Naive thymus-derived CD4-positive, alpha-beta T cell (primary cell): Measurements from ENCODE around the gene ALDH1A2. TPM values are rescaled to one million over a fixed set of nuclear protein-coding genes. Genes with fewer than 3 reads are reported as not detected.

ENCODE experiments used
- ATAC-seq: fragments of 150-1000 bp; cut with Tn5 transposase; 2 replicates; pipeline ENCODE4 v1.10.0; 2021; ENCODE audit warnings: mild to moderate bottlenecking, moderate library complexity
- CTCF ChIA-PET: fragments of 350-600 bp; sonication (Branson Sonifier 250); formaldehyde crosslinking; loops from one replicate; lab custom pipeline; 2021; ENCODE audit warnings: antibody characterized with exemption; lab: Charles Lee
- POLR2A ChIA-PET: fragments of 350-600 bp; sonication (Branson Sonifier 250); formaldehyde crosslinking; loops from one replicate; lab custom pipeline; 2021; ENCODE audit warnings: antibody characterized with exemption, inconsistent platforms; lab: Charles Lee
- DNase-seq, 9 donors: peaks; one replicate each; pipeline versions ENCODE4 v3.0.0 to v3.0.0-alpha.2; 2020 to 2022; ENCODE audit warnings: mixed read lengths in 1 of 9
- H3K27ac ChIP-seq: one replicate; pipeline ENCODE4 v1.7.0; 2013; ENCODE audit warnings: mild to moderate bottlenecking, low read depth, low read length, moderate library complexity
- H3K27me3 ChIP-seq, 2 donors: one replicate each; pipeline ENCODE4 v1.7.0; 2013; ENCODE audit warnings: low read length in 2 of 2, mild to moderate bottlenecking in 2 of 2, moderate library complexity in 2 of 2; ENCODE audit not compliant: control insufficient read depth in 2 of 2, insufficient read depth in 2 of 2
- H3K36me3 ChIP-seq, 3 experiments: 1 replicate in 2 of 3; 2 replicates in 1 of 3; pipeline ENCODE4 v1.7.0; 2013; ENCODE audit warnings: low read length in 3 of 3, mild to moderate bottlenecking in 3 of 3, moderate library complexity in 1 of 3; ENCODE audit not compliant: insufficient read depth in 3 of 3, control insufficient read depth in 2 of 3
- H3K4me1 ChIP-seq, 2 donors: one replicate each; pipeline ENCODE4 v1.7.0; 2013; ENCODE audit warnings: low read length in 2 of 2, mild to moderate bottlenecking in 2 of 2, moderate library complexity in 1 of 2; ENCODE audit not compliant: control insufficient read depth in 2 of 2, insufficient read depth in 2 of 2
- H3K4me3 ChIP-seq: 2 replicates; pipeline ENCODE4 v1.7.0; 2013; ENCODE audit warnings: mild to moderate bottlenecking, low read length
- H3K9me3 ChIP-seq, 3 experiments: 1 replicate in 2 of 3; 2 replicates in 1 of 3; pipeline ENCODE4 v1.7.0; 2013; ENCODE audit warnings: low read length in 3 of 3; ENCODE audit not compliant: control insufficient read depth in 2 of 3
- H3K27ac Mint-ChIP-seq, 9 donors: one replicate each; pipeline ENCODE4 v1.8.0; 2020 to 2022; ENCODE audit warnings: mixed read lengths in 9 of 9, mild to moderate bottlenecking in 8 of 9, moderate library complexity in 5 of 9, inconsistent platforms in 2 of 9
- H3K27me3 Mint-ChIP-seq, 5 donors: one replicate each; pipeline ENCODE4 v1.8.0; 2021 to 2022; ENCODE audit warnings: mixed read lengths in 5 of 5, mild to moderate bottlenecking in 1 of 5
- H3K36me3 Mint-ChIP-seq, 5 donors: one replicate each; pipeline ENCODE4 v1.8.0; 2020 to 2022; ENCODE audit warnings: mixed read lengths in 5 of 5, mild to moderate bottlenecking in 3 of 5, inconsistent platforms in 1 of 5
- H3K4me1 Mint-ChIP-seq, 7 donors: one replicate each; pipeline ENCODE4 v1.8.0; 2020 to 2022; ENCODE audit warnings: mixed read lengths in 7 of 7, mild to moderate bottlenecking in 3 of 7, inconsistent platforms in 1 of 7
- H3K4me3 Mint-ChIP-seq, 10 donors: one replicate each; pipeline ENCODE4 v1.8.0; 2020 to 2022; ENCODE audit warnings: mild to moderate bottlenecking in 10 of 10, mixed read lengths in 10 of 10, moderate library complexity in 6 of 10, inconsistent platforms in 2 of 10
- H3K9me3 Mint-ChIP-seq, 11 donors: one replicate each; pipeline ENCODE4 v1.8.0; 2020 to 2022; ENCODE audit warnings: mixed read lengths in 11 of 11, mild to moderate bottlenecking in 4 of 11, inconsistent platforms in 1 of 11, moderate library complexity in 1 of 11
- intact Hi-C, 2 donors: fragments of 100-400 bp; cut with micrococcal nuclease; formaldehyde crosslinking; loops; one replicate each; pipeline ENCODE4 v1.15.1; 2023
- polyA plus RNA-seq, 2 donors: library from polyadenylated mRNA; unstranded; fragments of 300-500 nt; fragmentation: Illumina TruSeq; gene quantifications; one replicate each; pipeline ENCODE4 v1.2.3, GENCODE V29; 2021
- total RNA-seq, 6 experiments: library from RNA in 5 of 6; stranded (reverse) in 5 of 6; gene quantifications; 1 replicate in 5 of 6; 2 replicates in 1 of 6; pipeline ENCODE4 v1.2.3 and lab custom pipeline; 2021 to 2026

The ALDH1A2 gene
- total and polyA plus RNA-seq, 7 experiments from 2014 or later: 1.7 TPM; not detected in 6

- no peak overlapping the region for H3K27ac ChIP-seq
- ATAC-seq (no peak), DNase-seq (no peak)
- no peaks in the 10 kb centered on the region for H3K36me3 Mint-ChIP-seq
- no peak overlapping the region for H3K4me3 ChIP-seq
- H3K9me3 Mint-ChIP-seq: peaks cover 0 to 6% (median 0%) of the 10 kb centered on the region in 11 donors
- POLR2A ChIA-PET: no interaction called here
- H3K27me3 ChIP-seq: peaks cover 0 to 5% of the 10 kb centered on the region in 2 donors
- no peaks in the 10 kb centered on the region for H3K4me1 Mint-ChIP-seq
- no peaks in the 10 kb centered on the region for H3K4me1 ChIP-seq
- peaks cover 28 to 54% (median 39%) of the 10 kb centered on the region in 5 donors for H3K27me3 Mint-ChIP-seq
- intact Hi-C loops: no loop called here
- H3K27ac Mint-ChIP-seq: no peak overlapping the region
- CTCF ChIA-PET: no interaction called here
- H3K4me3 Mint-ChIP-seq: no peak overlapping the region
- no peaks in the 10 kb centered on the region for H3K36me3 ChIP-seq
- no peaks in the 10 kb centered on the region for H3K9me3 ChIP-seq
These were observed 133.9 kb downstream of the ALDH1A2 start for GRCh38 chr15:57931570-57931969.

DNA sequence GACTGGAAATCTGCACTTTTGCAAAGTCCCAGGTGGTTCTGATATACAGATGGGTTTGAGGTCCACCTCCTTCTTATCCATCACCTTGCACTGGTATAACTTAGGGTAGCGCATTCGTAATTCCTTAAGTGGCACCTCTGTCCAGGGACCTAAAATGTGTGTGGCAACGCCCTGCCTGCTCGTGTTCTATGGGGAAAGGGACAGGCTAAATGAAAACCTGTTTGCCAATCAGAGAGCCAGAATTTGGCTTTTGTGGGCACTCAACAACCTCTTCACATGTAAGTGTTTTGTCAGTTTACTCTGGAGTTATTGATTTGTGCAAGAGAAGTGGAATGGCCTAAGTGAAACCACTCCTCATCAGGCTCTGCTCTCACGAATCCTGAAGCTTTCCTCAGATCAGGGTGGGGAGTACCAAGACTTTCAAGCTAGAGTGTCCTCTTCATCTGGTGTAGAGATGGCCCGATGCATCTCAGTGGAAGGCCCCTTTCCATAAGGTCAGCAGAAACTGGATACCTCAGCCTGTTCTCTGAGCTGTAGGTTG is 138.3 kb downstream of the ALDH1A2 start:
- POLR2A ChIA-PET: no interaction called here
- H3K27ac ChIP-seq: no peak overlapping the region
- no peak for ATAC-seq
- H3K36me3 ChIP-seq: no peaks in the 10 kb centered on the region
- intact Hi-C loops: no loop called here
- Mint-ChIP-seq H3K4me1 (no peaks in the 10 kb centered on the region), H3K27me3 (peaks cover 16 to 42% (median 27%) of the 10 kb centered on the region in 5 donors), H3K36me3 (no peaks in the 10 kb centered on the region), H3K27ac (no peak overlapping the region), H3K4me3 (no peak overlapping the region), H3K9me3 (peaks cover 0 to 6% (median 0%) of the 10 kb centered on the region in 11 donors)
- CTCF ChIA-PET: no interaction called here
- H3K4me3 ChIP-seq: no peak overlapping the region
- H3K27me3 ChIP-seq: peaks cover 0 to 5% of the 10 kb centered on the region in 2 donors
- no peak for DNase-seq
- H3K4me1 ChIP-seq: no peaks in the 10 kb centered on the region
- no peaks in the 10 kb centered on the region for H3K9me3 ChIP-seq

- no peak overlapping the region for H3K4me3 Mint-ChIP-seq
- H3K36me3 Mint-ChIP-seq: no peaks in the 10 kb centered on the region
- H3K27ac ChIP-seq: no peak overlapping the region
- intact Hi-C loops: no loop called here
- H3K36me3 ChIP-seq: no peaks in the 10 kb centered on the region
- peaks cover 10 to 37% (median 19%) of the 10 kb centered on the region in 5 donors for H3K27me3 Mint-ChIP-seq
- no peak overlapping the region for H3K4me3 ChIP-seq
- H3K4me1 Mint-ChIP-seq: no peaks in the 10 kb centered on the region
- POLR2A ChIA-PET: no interaction called here
- CTCF ChIA-PET: no interaction called here
- no peaks in the 10 kb centered on the region for H3K4me1 ChIP-seq
- H3K9me3 ChIP-seq: no peaks in the 10 kb centered on the region
- H3K27ac Mint-ChIP-seq: no peak overlapping the region
- ATAC-seq (no peak), DNase-seq (no peak)
- H3K27me3 ChIP-seq: no peaks in the 10 kb centered on the region
- H3K9me3 Mint-ChIP-seq: peaks cover 0 to 6% (median 0%) of the 10 kb centered on the region in 11 donors
These were observed 139.9 kb downstream of the ALDH1A2 start for GRCh38 chr15:57925650-57926049.

GRCh38 chr15:57924598-57924997 is 140.9 kb downstream of the ALDH1A2 start:
- Mint-ChIP-seq H3K27ac (no peak overlapping the region), H3K4me1 (no peaks in the 10 kb centered on the region), H3K4me3 (no peak overlapping the region), H3K36me3 (no peaks in the 10 kb centered on the region), H3K9me3 (peaks cover 0 to 6% (median 0%) of the 10 kb centered on the region in 11 donors), H3K27me3 (peaks cover 10 to 40% (median 18%) of the 10 kb centered on the region in 5 donors)
- Histone ChIP-seq H3K9me3 (no peaks in the 10 kb centered on the region), H3K4me1 (no peaks in the 10 kb centered on the region), H3K36me3 (no peaks in the 10 kb centered on the region), H3K27ac (no peak overlapping the region), H3K27me3 (no peaks in the 10 kb centered on the region), H3K4me3 (no peak overlapping the region)
- intact Hi-C loops: no loop called here
- POLR2A ChIA-PET: no interaction called here
- ATAC-seq (no peak), DNase-seq (no peak)
- CTCF ChIA-PET: no interaction called here

DNA sequence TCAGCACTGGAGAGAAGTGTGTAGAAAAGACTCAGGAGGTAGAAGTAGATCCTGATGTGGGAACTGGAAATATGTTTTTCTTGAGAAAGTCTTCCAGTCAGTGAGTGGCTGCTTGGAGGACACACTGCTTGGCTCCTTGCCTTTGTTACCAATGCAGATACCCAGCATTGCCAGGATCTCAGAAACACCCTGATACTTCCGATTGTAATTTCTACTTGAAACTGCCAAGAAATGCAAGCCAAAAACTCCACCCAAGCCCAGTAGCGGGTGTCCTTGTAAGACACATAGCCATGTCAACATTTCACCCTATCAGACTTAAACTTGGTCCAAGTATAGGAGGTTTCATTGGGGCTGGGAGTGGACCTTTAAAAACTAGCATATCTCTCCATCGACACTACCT is 141.8 kb downstream of the ALDH1A2 start:
- Mint-ChIP-seq H3K9me3 (peaks cover 0 to 4% (median 0%) of the 10 kb centered on the region in 11 donors), H3K36me3 (no peaks in the 10 kb centered on the region), H3K27me3 (peaks cover 10 to 37% (median 15%) of the 10 kb centered on the region in 5 donors), H3K4me3 (no peak overlapping the region), H3K4me1 (no peaks in the 10 kb centered on the region), H3K27ac (no peak overlapping the region)
- ChIA-PET CTCF (no interaction called here), POLR2A (no interaction called here)
- Histone ChIP-seq H3K36me3 (no peaks in the 10 kb centered on the region), H3K9me3 (no peaks in the 10 kb centered on the region), H3K27ac (no peak overlapping the region), H3K27me3 (no peaks in the 10 kb centered on the region), H3K4me3 (no peak overlapping the region), H3K4me1 (no peaks in the 10 kb centered on the region)
- ATAC-seq: no peak
- no peak for DNase-seq
- intact Hi-C loops: no loop called here

DNA sequence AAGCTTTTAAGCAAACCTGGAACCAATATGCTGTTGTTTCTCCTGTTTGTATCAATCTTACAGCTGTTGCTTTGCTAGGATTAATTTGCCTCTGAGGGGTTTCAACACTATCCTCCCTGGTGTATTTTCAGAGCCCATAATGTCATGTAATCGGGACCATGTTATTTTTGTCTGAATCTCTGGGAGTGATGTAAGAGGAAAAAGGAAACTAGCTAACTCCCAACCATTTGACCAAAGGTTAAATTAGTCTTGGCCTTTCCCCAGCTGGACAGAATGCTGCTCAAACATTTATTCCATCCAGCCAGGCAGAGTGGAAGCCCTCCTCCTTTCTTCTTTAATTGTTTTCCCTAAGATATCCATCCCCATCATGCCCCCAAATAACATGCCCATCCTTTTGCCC is 142.2 kb downstream of the ALDH1A2 start:
- CTCF ChIA-PET: no interaction called here
- ATAC-seq (no peak), DNase-seq (no peak)
- Mint-ChIP-seq H3K36me3 (peaks cover 0 to 2% (median 0%) of the 10 kb centered on the region in 5 donors), H3K9me3 (no peaks in the 10 kb centered on the region), H3K27ac (no peak overlapping the region), H3K27me3 (peaks cover 10 to 35% (median 13%) of the 10 kb centered on the region in 5 donors), H3K4me1 (no peaks in the 10 kb centered on the region), H3K4me3 (no peak overlapping the region)
- no peak overlapping the region for H3K27ac ChIP-seq
- no peaks in the 10 kb centered on the region for H3K36me3 ChIP-seq
- POLR2A ChIA-PET: no interaction called here
- no peaks in the 10 kb centered on the region for H3K4me1 ChIP-seq
- no peaks in the 10 kb centered on the region for H3K27me3 ChIP-seq
- H3K9me3 ChIP-seq: no peaks in the 10 kb centered on the region
- intact Hi-C loops: no loop called here
- no peak overlapping the region for H3K4me3 ChIP-seq

GRCh38 chr15:57922776-57923175 is 142.7 kb downstream of the ALDH1A2 start:
- no peaks in the 10 kb centered on the region for H3K9me3 Mint-ChIP-seq
- H3K9me3 ChIP-seq: no peaks in the 10 kb centered on the region
- intact Hi-C loops: no loop called here
- H3K36me3 Mint-ChIP-seq: peaks cover 0 to 3% (median 0%) of the 10 kb centered on the region in 5 donors
- H3K27me3 Mint-ChIP-seq: peaks cover 11 to 36% (median 16%) of the 10 kb centered on the region in 5 donors
- no peak overlapping the region for H3K4me3 ChIP-seq
- no peaks in the 10 kb centered on the region for H3K4me1 Mint-ChIP-seq
- H3K27ac Mint-ChIP-seq: no peak overlapping the region
- DNase-seq (no peak), ATAC-seq (no peak)
- no peaks in the 10 kb centered on the region for H3K4me1 ChIP-seq
- POLR2A ChIA-PET: no interaction called here
- no peak overlapping the region for H3K27ac ChIP-seq
- H3K36me3 ChIP-seq: no peaks in the 10 kb centered on the region
- CTCF ChIA-PET: no interaction called here
- no peaks in the 10 kb centered on the region for H3K27me3 ChIP-seq
- H3K4me3 Mint-ChIP-seq: no peak overlapping the region
